Esophagus (tissue), 2 donors: ENCODE results near the gene KCNJ14. TPM values are rescaled to one million over a fixed set of nuclear protein-coding genes. Genes with fewer than 3 reads are reported as not detected.

Experiments used
- H3K27ac ChIP-seq, 2 donors: one replicate each; pipeline ENCODE4 v1.5.1; 2013; ENCODE audit warnings: low read depth in 2 of 2, mild to moderate bottlenecking in 2 of 2, inconsistent platforms in 1 of 2, low read length in 1 of 2, moderate library complexity in 1 of 2
- H3K27me3 ChIP-seq, 2 donors: one replicate each; pipeline ENCODE4 v1.6.1; 2013; ENCODE audit warnings: low read length in 2 of 2, control low read depth in 1 of 2, mild to moderate bottlenecking in 1 of 2; ENCODE audit not compliant: insufficient read depth in 2 of 2, control insufficient read depth in 1 of 2
- H3K36me3 ChIP-seq, 2 donors: one replicate each; pipeline ENCODE4 v1.6.1; 2013; ENCODE audit warnings: low read length in 1 of 2; ENCODE audit not compliant: control insufficient read depth in 2 of 2, insufficient read depth in 2 of 2
- H3K4me1 ChIP-seq, 2 donors: one replicate each; pipeline ENCODE4 v1.6.1; 2013; ENCODE audit warnings: low read length in 1 of 2; ENCODE audit not compliant: control insufficient read depth in 2 of 2, insufficient read depth in 2 of 2
- H3K4me3 ChIP-seq, 2 donors: one replicate each; pipeline ENCODE4 v1.5.1; 2013; ENCODE audit warnings: low read length in 2 of 2, mild to moderate bottlenecking in 2 of 2, low read depth in 1 of 2, moderate library complexity in 1 of 2
- H3K9me3 ChIP-seq, 2 donors: one replicate each; pipeline ENCODE4 v1.6.1; 2013; ENCODE audit warnings: mild to moderate bottlenecking in 2 of 2, low read depth in 1 of 2, low read length in 1 of 2, moderate library complexity in 1 of 2; ENCODE audit not compliant: control insufficient read depth in 2 of 2, insufficient read depth in 1 of 2
- WGBS, 2 donors: extraction: QIAGEN DNeasy Blood & Tissue Kit; methylation state at CpG; one replicate each; pipeline ENCODE4 v1.1.7; 2013; 5-methylcytosine and 5-hydroxymethylcytosine counted together
- polyA plus RNA-seq, 2 donors: library from polyadenylated mRNA; stranded (reverse); fragments of 200-250 nt; gene quantifications; one replicate each; pipeline ENCODE4 v1.2.3, GENCODE V29; 2013
- donor health status: healthy with polysubstance abuse.
- donor health status: Bipolar disorder and iron deficiency.

Gene KCNJ14
- polyA plus RNA-seq, 2 donors, result 0.54 to 1.0 TPM

- Histone ChIP-seq H3K27ac (no peak overlapping the region), H3K27me3 (no peaks in the 10 kb centered on the region), H3K9me3 (no peaks in the 10 kb centered on the region), H3K4me3 (no peak overlapping the region), H3K36me3 (no peaks in the 10 kb centered on the region), H3K4me1 (peaks cover 2 to 3% of the 10 kb centered on the region in 2 donors)
- 30 to 38% methylated on average over 8 of the region's 8 CpGs for WGBS, 2 donors
These were observed 30.6 kb upstream of the KCNJ14 start for GRCh38 chr19:48424694-48425219.

GRCh38 chr19:48428670-48429069 lies 26.7 kb upstream of the KCNJ14 start:
- Histone ChIP-seq H3K36me3 (no peaks in the 10 kb centered on the region), H3K9me3 (no peaks in the 10 kb centered on the region), H3K4me1 (no peaks in the 10 kb centered on the region), H3K4me3 (no peak overlapping the region), H3K27ac (no peak overlapping the region), H3K27me3 (no peaks in the 10 kb centered on the region)
- WGBS, 2 donors, result 85 to 93% methylated on average over 1 of the region's 1 CpG

GRCh38 chr19:48433337-48433736 lies 22.0 kb upstream of the KCNJ14 start:
- Histone ChIP-seq H3K4me3 (no peak overlapping the region), H3K36me3 (no peaks in the 10 kb centered on the region), H3K9me3 (no peaks in the 10 kb centered on the region), H3K4me1 (no peaks in the 10 kb centered on the region), H3K27me3 (no peaks in the 10 kb centered on the region), H3K27ac (no peak overlapping the region)
- 79 to 80% methylated on average over 8 of the region's 8 CpGs for WGBS, 2 donors

GRCh38 chr19:48436586-48436985 lies 18.8 kb upstream of the KCNJ14 start:
- 75 to 87% methylated on average over 5 of the region's 5 CpGs for WGBS, 2 donors
- Histone ChIP-seq H3K4me1 (no peaks in the 10 kb centered on the region), H3K27me3 (no peaks in the 10 kb centered on the region), H3K36me3 (no peaks in the 10 kb centered on the region), H3K9me3 (no peaks in the 10 kb centered on the region), H3K4me3 (no peak overlapping the region), H3K27ac (no peak overlapping the region)

- H3K4me1 ChIP-seq, result peaks cover 3 to 5% of the 10 kb centered on the region in 2 donors
- no peaks in the 10 kb centered on the region for H3K36me3 ChIP-seq
- H3K27ac ChIP-seq, result no peak overlapping the region
- H3K4me3 ChIP-seq, result no peak overlapping the region
- no peaks in the 10 kb centered on the region for H3K9me3 ChIP-seq
- peaks cover 0 to 4% of the 10 kb centered on the region in 2 donors for H3K27me3 ChIP-seq
- 96 to 97% methylated on average over 20 of the region's 20 CpGs for WGBS, 2 donors
These were observed 13.9 kb upstream of the KCNJ14 start for GRCh38 chr19:48441360-48442050.

- no peaks in the 10 kb centered on the region for H3K36me3 ChIP-seq
- H3K4me3 ChIP-seq, result peak overlapping the region in 1 of 2 donors; percentile 43
- 36 to 38% methylated on average over 47 to 94 of the region's 94 CpGs for whole genome bisulfite sequencing, 2 donors
- H3K27me3 ChIP-seq, result peaks cover 0 to 4% of the 10 kb centered on the region in 2 donors
- H3K27ac ChIP-seq, result no peak overlapping the region
- no peaks in the 10 kb centered on the region for H3K9me3 ChIP-seq
- peaks cover 3 to 6% of the 10 kb centered on the region in 2 donors for H3K4me1 ChIP-seq
These were observed 13.0 kb upstream of the KCNJ14 start for GRCh38 chr19:48442116-48443035.

- Histone ChIP-seq H3K27me3 (peaks cover 0 to 4% of the 10 kb centered on the region in 2 donors), H3K36me3 (no peaks in the 10 kb centered on the region), H3K4me1 (peaks cover 3 to 6% of the 10 kb centered on the region in 2 donors), H3K27ac (no peak overlapping the region), H3K9me3 (no peaks in the 10 kb centered on the region), H3K4me3 (peak overlapping the region; percentile 25 to 43)
- WGBS, 2 donors, result 2 to 3% methylated on average over 27 to 60 of the region's 60 CpGs
These were observed 12.1 kb upstream of the KCNJ14 start for GRCh38 chr19:48443256-48443655.

GRCh38 chr19:48443731-48444128 lies 11.6 kb upstream of the KCNJ14 start:
- Histone ChIP-seq H3K36me3 (no peaks in the 10 kb centered on the region), H3K27ac (no peak overlapping the region), H3K27me3 (peaks cover 0 to 4% of the 10 kb centered on the region in 2 donors), H3K4me3 (peak overlapping the region in 1 of 2 donors; percentile 43), H3K4me1 (peaks cover 3 to 6% of the 10 kb centered on the region in 2 donors), H3K9me3 (no peaks in the 10 kb centered on the region)
- WGBS, 2 donors, result 6 to 10% methylated on average over 35 to 45 of the region's 45 CpGs

GRCh38 chr19:48444129-48444935 lies 11.0 kb upstream of the KCNJ14 start:
- Histone ChIP-seq H3K27ac (no peak overlapping the region), H3K36me3 (no peaks in the 10 kb centered on the region), H3K27me3 (peaks cover 0 to 4% of the 10 kb centered on the region in 2 donors), H3K4me3 (no peak overlapping the region), H3K4me1 (peaks cover 3 to 6% of the 10 kb centered on the region in 2 donors), H3K9me3 (no peaks in the 10 kb centered on the region)
- WGBS, 2 donors, result 14 to 26% methylated on average over 38 of the region's 38 CpGs
